Measurements from ENCODE around the gene DAGLA. TPM values are rescaled to one million over a fixed set of nuclear protein-coding genes. Genes with fewer than 3 reads are reported as not detected.

Gene DAGLA
- total RNA-seq, 3 donors from 2014 or later, result 7.2 to 12.0 (median 11.9) TPM

- ATAC-seq, result peak; percentile 51
- Histone ChIP-seq H3K36me3 (ENCODE audit: low read depth) (no peaks in the 10 kb centered on the region), H3K4me3 (no peak overlapping the region), H3K4me1 (ENCODE audit: low read depth) (peaks cover 9% of the 10 kb centered on the region), H3K9me3 (no peaks in the 10 kb centered on the region)
- intact Hi-C loops (cut with DNase I, micrococcal nuclease), result no loop called here
- no peak for DNase-seq
- TF ChIP-seq CTCF (IDR thresholded peaks at IDR 0.05), result no peak
These were observed 35.7 kb downstream of the DAGLA start for GRCh38 chr11:61715867-61716266.

GRCh38 chr11:61716478-61717285, 36.5 kb downstream of the DAGLA start:
- TF ChIP-seq CTCF (IDR thresholded peaks at IDR 0.05), result no peak
- Histone ChIP-seq H3K36me3 (ENCODE audit: low read depth) (no peaks in the 10 kb centered on the region), H3K4me1 (ENCODE audit: low read depth) (peaks cover 9% of the 10 kb centered on the region), H3K4me3 (no peak overlapping the region), H3K9me3 (no peaks in the 10 kb centered on the region)
- ATAC-seq (no peak), DNase-seq (no peak)
- intact Hi-C loops (cut with DNase I, micrococcal nuclease), result no loop called here

- no peak for TF ChIP-seq CTCF (IDR thresholded peaks at IDR 0.05)
These were observed 37.3 kb downstream of the DAGLA start for GRCh38 chr11:61717286-61718033.

GRCh38 chr11:61718046-61718531, 37.9 kb downstream of the DAGLA start:
- DNase-seq (peak in 1 of 3 donors; percentile 27), ATAC-seq (peak; percentile 23)
- H3K9me3 ChIP-seq, result no peaks in the 10 kb centered on the region
- no peak overlapping the region for H3K4me3 ChIP-seq
- intact Hi-C loops (cut with DNase I, micrococcal nuclease), result no loop called here
- no peak for TF ChIP-seq CTCF (IDR thresholded peaks at IDR 0.05)
- peaks cover 9% of the 10 kb centered on the region for H3K4me1 ChIP-seq (ENCODE audit: low read depth)
- no peaks in the 10 kb centered on the region for H3K36me3 ChIP-seq (ENCODE audit: low read depth)

More at GRCh38 chr11:61717286-61718033, 37.3 kb downstream of the DAGLA start:
- peaks cover 9% of the 10 kb centered on the region for H3K4me1 ChIP-seq (ENCODE audit: low read depth)
- H3K36me3 ChIP-seq (ENCODE audit: low read depth), result no peaks in the 10 kb centered on the region
- H3K9me3 ChIP-seq, result no peaks in the 10 kb centered on the region
- intact Hi-C loops (cut with DNase I, micrococcal nuclease), result no loop called here
- no peak for DNase-seq
- no peak overlapping the region for H3K4me3 ChIP-seq
- ATAC-seq, result no peak

- Histone ChIP-seq H3K36me3 (ENCODE audit: low read depth) (no peaks in the 10 kb centered on the region), H3K4me1 (ENCODE audit: low read depth) (peaks cover 9% of the 10 kb centered on the region), H3K9me3 (no peaks in the 10 kb centered on the region), H3K4me3 (no peak overlapping the region)
- ATAC-seq (peak; percentile 37), DNase-seq (peak in 1 of 3 donors; percentile 32)
- intact Hi-C loops (cut with DNase I, micrococcal nuclease), result no loop called here
- TF ChIP-seq CTCF (IDR thresholded peaks at IDR 0.05), result no peak
These were observed 38.6 kb downstream of the DAGLA start for GRCh38 chr11:61718621-61719302.
